Testis (tissue), 5 donors: ENCODE results near the gene SESN2. TPM values are rescaled to one million over a fixed set of nuclear protein-coding genes. Genes with fewer than 3 reads are reported as not detected.

Experiments used
- DNase-seq: peaks from one replicate; pipeline ENCODE4 v3.0.0-alpha.2; 2019
- H3K27ac ChIP-seq, 2 donors: fragments of 200-600 bp; sonication (generic); one replicate each; pipeline ENCODE4 v1.5.1; 2019
- H3K27me3 ChIP-seq: fragments of 200-600 bp; sonication (generic); one replicate; pipeline ENCODE4 v1.5.1; 2019
- H3K36me3 ChIP-seq: fragments of 200-600 bp; sonication (generic); one replicate; pipeline ENCODE4 v1.5.1; 2017; ENCODE audit warnings: low read depth; ENCODE audit errors: missing control alignments
- H3K4me1 ChIP-seq: fragments of 200-600 bp; sonication (generic); one replicate; pipeline ENCODE4 v1.5.1; 2019
- H3K4me3 ChIP-seq, 2 donors: fragments of 200-600 bp; sonication (generic); one replicate each; pipeline ENCODE4 v1.5.1; 2017 to 2019
- H3K9me3 ChIP-seq: fragments of 200-600 bp; sonication (generic); one replicate; pipeline ENCODE4 v1.5.1; 2017
- POLR2A ChIP-seq: fragments of 450-650 bp; IDR thresholded peaks from one replicate; pipeline ENCODE4 v1.6.1; 2017; ENCODE audit warnings: antibody characterized with exemption, mild to moderate bottlenecking, moderate library complexity
- WGBS, 2 donors: methylation state at CpG; one replicate each; pipeline ENCODE4 v1.1.5; 2018; 5-methylcytosine and 5-hydroxymethylcytosine counted together
- intact Hi-C: fragments of 100-400 bp; cut with DNase I; formaldehyde crosslinking; loops from one replicate; pipeline ENCODE4 v1.15.1; 2023; ENCODE audit warnings: low total_unique reads
- long read RNA-seq, 2 donors: transcript quantifications; one replicate each; lab custom pipeline, GENCODE V29; 2026
- polyA plus RNA-seq: library from polyadenylated mRNA; stranded (reverse); fragments of 350-450 nt; fragmentation: Illumina TruSeq; extraction: RNeasy Lipid Tissue Mini Kit (QIAGEN cat#74804); gene quantifications from one replicate; pipeline ENCODE4 v1.2.3, GENCODE V29; 2014; ENCODE audit warnings: low read depth, low replicate concordance; ENCODE audit not compliant: insufficient read depth
- total RNA-seq, 2 donors: library from RNA; depleted of rRNA; stranded (reverse); fragments of >200 nt; gene quantifications; one replicate each; pipeline ENCODE4 v1.2.3, GENCODE V29; 2016
- TF ChIP-seq, protein P1 (sequence below), 3 experiments: fragments of 450-650 bp in 2 of 3; fragments of 200-600 bp in 1 of 3; sonication (generic) in 1 of 3; IDR thresholded peaks; one replicate each; pipeline ENCODE4 v1.5.1; 2016 to 2019; ENCODE audit warnings: antibody characterized with exemption in 3 of 3, mild to moderate bottlenecking in 2 of 3, moderate library complexity in 1 of 3

The SESN2 gene, protein sequence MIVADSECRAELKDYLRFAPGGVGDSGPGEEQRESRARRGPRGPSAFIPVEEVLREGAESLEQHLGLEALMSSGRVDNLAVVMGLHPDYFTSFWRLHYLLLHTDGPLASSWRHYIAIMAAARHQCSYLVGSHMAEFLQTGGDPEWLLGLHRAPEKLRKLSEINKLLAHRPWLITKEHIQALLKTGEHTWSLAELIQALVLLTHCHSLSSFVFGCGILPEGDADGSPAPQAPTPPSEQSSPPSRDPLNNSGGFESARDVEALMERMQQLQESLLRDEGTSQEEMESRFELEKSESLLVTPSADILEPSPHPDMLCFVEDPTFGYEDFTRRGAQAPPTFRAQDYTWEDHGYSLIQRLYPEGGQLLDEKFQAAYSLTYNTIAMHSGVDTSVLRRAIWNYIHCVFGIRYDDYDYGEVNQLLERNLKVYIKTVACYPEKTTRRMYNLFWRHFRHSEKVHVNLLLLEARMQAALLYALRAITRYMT
- total RNA-seq (10 to 100 TPM; 36.7 to 43.7 TPM), polyA plus RNA-seq (16.9 TPM)
- long read RNA-seq, donor 1, transcript SESN2-201 (10 exons, 3,453 nt), result major isoform, 6 of 6 reads
- long read RNA-seq, donor 1, partial matches to known transcripts, result 0 of 6 reads
- long read RNA-seq, donor 1, other reads (novel, unspliced or antisense), result 0 of 6 reads
- long read RNA-seq, donor 2, transcript SESN2-201 (10 exons, 3,453 nt), result major isoform, 9 of 9 reads
- long read RNA-seq, donor 2, partial matches to known transcripts, result 0 of 9 reads
- long read RNA-seq, donor 2, other reads (novel, unspliced or antisense), result 0 of 9 reads

DNA sequence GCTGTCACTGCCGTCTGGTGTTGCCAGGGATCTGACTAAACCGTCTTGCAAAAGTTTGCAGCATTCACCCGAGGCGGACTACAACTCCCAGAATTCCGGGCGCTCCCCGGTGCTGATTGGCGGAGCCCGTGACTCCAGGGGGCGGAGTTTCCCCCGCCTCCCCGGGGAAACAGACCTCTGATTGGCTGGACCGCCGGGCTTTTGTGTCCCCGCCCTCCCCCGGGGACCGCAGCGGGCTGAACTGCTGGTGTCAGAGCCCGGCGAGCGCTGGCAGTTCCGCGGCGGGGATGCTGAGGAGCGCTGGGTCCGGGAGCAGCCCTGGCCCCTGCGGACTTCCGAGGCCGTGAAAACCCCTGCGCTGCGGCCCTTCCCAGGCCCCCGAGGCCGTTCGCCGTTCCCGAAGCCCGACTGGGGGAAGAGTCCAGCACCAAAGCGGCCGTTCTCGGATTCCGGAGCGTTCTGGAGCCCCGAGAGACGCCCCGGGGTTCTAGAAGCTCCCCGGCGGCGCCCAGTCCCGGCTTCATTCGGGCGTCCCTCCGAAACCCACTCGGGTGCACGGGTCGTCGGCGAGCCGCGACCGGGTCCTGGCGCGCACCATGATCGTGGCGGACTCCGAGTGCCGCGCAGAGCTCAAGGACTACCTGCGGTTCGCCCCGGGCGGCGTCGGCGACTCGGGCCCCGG is at the start of gene SESN2:
Gene SESN2, plus strand, starts transcription at position 267 of the 682 bp plus-strand sequence. Its CDS starts 330 bp downstream, at position 597.
- TF ChIP-seq, protein P1, sequence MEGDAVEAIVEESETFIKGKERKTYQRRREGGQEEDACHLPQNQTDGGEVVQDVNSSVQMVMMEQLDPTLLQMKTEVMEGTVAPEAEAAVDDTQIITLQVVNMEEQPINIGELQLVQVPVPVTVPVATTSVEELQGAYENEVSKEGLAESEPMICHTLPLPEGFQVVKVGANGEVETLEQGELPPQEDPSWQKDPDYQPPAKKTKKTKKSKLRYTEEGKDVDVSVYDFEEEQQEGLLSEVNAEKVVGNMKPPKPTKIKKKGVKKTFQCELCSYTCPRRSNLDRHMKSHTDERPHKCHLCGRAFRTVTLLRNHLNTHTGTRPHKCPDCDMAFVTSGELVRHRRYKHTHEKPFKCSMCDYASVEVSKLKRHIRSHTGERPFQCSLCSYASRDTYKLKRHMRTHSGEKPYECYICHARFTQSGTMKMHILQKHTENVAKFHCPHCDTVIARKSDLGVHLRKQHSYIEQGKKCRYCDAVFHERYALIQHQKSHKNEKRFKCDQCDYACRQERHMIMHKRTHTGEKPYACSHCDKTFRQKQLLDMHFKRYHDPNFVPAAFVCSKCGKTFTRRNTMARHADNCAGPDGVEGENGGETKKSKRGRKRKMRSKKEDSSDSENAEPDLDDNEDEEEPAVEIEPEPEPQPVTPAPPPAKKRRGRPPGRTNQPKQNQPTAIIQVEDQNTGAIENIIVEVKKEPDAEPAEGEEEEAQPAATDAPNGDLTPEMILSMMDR (IDR thresholded peaks at IDR 0.05), result no peak
- TF ChIP-seq POLR2A, result peak; percentile 93
- WGBS, 2 donors, result 0% methylated on average over 40 to 54 of the region's 76 CpGs
- H3K27ac ChIP-seq, result peak within 1 kb of the TSS; percentile 41 to 91
- no peaks in the 10 kb centered on the region for H3K27me3 ChIP-seq
- peaks cover 13% of the 10 kb centered on the region for H3K4me1 ChIP-seq
- intact Hi-C loops, result no loop called here
- peak; percentile 99 for DNase-seq
- H3K4me3 ChIP-seq, result peak within 1 kb of the TSS; percentile 65 to 98
- no peaks in the 10 kb centered on the region for H3K36me3 ChIP-seq
- no peaks in the 10 kb centered on the region for H3K9me3 ChIP-seq

DNA sequence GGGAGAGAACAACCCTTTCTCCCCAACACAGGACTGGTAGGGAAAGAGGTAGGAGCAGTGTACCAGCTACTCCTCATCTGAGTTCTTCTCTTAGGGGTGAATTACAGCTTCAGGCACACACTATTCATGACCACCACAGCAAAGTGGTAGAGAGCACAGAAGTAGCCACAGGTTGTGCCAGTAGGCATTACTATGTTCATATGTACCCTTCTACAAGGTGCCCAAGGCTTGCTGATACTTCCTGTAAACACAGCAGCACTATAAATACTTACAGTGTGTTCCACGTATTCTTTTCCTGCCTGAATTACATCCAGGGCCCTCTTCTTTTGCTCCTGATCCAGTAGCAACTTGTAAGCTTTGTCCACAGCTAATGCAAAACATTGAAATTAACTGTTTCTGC is 49.6 kb upstream of the SESN2 start:
- Histone ChIP-seq H3K4me3 (no peak overlapping the region), H3K27me3 (no peaks in the 10 kb centered on the region), H3K4me1 (no peaks in the 10 kb centered on the region), H3K9me3 (no peaks in the 10 kb centered on the region), H3K27ac (no peak overlapping the region), H3K36me3 (no peaks in the 10 kb centered on the region)
- no peak for DNase-seq
- no peak for TF ChIP-seq POLR2A
- TF ChIP-seq, protein P1 (IDR thresholded peaks at IDR 0.05), result no peak
- intact Hi-C loops, result loop anchor here (10.0 kb wide), 1 partner anchor 115 kb away; no protein-coding TSS in a partner anchor
- 76 to 78% methylated on average over 1 of the region's 1 CpG for WGBS, 2 donors

DNA sequence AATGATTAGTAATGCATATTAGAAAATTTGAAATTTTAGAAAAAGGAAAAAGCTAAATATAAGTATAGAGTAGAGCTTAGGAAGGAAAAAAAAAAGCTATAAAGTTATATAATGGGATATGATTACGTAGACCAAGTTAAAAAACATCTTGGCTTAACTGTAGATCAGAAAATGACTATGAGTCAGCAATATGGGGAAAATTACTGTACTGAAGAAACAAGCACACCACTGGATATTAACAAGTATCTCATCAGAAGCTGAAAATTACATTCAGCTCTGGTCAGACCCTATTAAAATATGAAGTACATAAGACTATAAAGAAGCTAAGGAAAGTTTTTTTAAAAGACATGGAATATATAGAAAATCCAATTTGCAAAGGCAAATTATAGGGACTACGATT is 46.0 kb upstream of the SESN2 start:
- intact Hi-C loops, result no loop called here
- Histone ChIP-seq H3K9me3 (no peaks in the 10 kb centered on the region), H3K36me3 (no peaks in the 10 kb centered on the region), H3K4me1 (no peaks in the 10 kb centered on the region), H3K4me3 (no peak overlapping the region), H3K27me3 (no peaks in the 10 kb centered on the region), H3K27ac (no peak overlapping the region)
- TF ChIP-seq, protein P1 (IDR thresholded peaks at IDR 0.05), result no peak
- TF ChIP-seq POLR2A, result no peak
- no peak for DNase-seq
- WGBS, 2 donors, result 93 to 94% methylated on average over 2 of the region's 2 CpGs

DNA sequence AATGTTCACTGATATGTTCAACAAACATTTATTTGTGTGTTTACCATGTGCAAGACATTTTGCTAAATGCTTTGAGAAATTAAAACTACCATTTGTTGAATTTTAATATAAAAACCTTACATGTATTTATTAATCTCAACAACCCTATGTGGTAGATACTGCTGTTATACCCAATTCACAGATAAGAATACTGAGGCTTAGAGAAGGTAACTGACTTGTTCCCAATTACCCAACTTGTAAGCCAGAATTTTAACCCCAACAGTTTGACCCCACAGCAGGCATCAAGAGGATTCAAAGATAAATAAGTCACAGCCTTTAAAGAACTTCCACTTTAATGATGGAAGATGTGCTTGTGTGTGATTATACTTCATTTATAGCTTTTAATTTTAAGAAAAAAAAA is 30.2 kb upstream of the SESN2 start:
- TF ChIP-seq, protein P1 (IDR thresholded peaks at IDR 0.05), result no peak
- TF ChIP-seq POLR2A, result no peak
- H3K9me3 ChIP-seq, result no peaks in the 10 kb centered on the region
- no peaks in the 10 kb centered on the region for H3K4me1 ChIP-seq
- no peak for DNase-seq
- H3K4me3 ChIP-seq, result no peak overlapping the region
- H3K27me3 ChIP-seq, result no peaks in the 10 kb centered on the region
- intact Hi-C loops, result no loop called here
- no peaks in the 10 kb centered on the region for H3K36me3 ChIP-seq
- H3K27ac ChIP-seq, result no peak overlapping the region
